ENCODE results near the gene FBXW10.
"Not testable (repeated sequence)": the region's sequence is repeated elsewhere in the genome, so short reads cannot be mapped to it uniquely, and the experiment has no call there.

Gene FBXW10

GRCh38 chr17:18816489-18817371 is 72.9 kb downstream of the FBXW10 start:
- TF ChIP-seq, protein P1, sequence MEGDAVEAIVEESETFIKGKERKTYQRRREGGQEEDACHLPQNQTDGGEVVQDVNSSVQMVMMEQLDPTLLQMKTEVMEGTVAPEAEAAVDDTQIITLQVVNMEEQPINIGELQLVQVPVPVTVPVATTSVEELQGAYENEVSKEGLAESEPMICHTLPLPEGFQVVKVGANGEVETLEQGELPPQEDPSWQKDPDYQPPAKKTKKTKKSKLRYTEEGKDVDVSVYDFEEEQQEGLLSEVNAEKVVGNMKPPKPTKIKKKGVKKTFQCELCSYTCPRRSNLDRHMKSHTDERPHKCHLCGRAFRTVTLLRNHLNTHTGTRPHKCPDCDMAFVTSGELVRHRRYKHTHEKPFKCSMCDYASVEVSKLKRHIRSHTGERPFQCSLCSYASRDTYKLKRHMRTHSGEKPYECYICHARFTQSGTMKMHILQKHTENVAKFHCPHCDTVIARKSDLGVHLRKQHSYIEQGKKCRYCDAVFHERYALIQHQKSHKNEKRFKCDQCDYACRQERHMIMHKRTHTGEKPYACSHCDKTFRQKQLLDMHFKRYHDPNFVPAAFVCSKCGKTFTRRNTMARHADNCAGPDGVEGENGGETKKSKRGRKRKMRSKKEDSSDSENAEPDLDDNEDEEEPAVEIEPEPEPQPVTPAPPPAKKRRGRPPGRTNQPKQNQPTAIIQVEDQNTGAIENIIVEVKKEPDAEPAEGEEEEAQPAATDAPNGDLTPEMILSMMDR (IDR thresholded peaks at IDR 0.05) = peak; percentile 69
- not testable (repeated sequence) for H3K27ac ChIP-seq

- H3K27ac ChIP-seq = not testable (repeated sequence)
Observed at GRCh38 chr17:18821430-18821829, 77.6 kb downstream of the FBXW10 start.

DNA sequence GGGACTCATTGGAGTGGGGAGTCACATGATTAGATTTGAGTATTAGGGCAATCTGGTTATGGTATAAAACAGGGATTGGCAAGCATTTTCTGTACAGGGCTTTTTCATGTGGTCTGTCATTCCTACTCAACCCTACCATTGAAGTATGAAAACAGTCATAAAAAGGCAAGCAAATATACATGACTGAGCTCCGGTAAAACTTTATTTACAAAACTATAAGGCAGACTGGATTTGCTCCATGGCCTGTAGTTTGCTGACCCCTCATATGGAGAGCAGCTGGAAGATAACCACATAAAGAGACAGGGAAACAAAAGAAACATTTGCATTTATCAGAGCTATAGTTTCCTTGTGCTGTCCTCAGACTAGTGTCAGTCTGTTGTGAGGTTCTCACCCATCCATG is 83.8 kb downstream of the FBXW10 start:
- not testable (repeated sequence) for H3K27ac ChIP-seq
